NCI-H774 (cell line): ENCODE measurements around the gene CHMP6.
A peak's percentile ranks its signal among the peaks of the same experiment; 100 is the strongest.
"Not testable (repeated sequence)": the region's sequence is repeated elsewhere in the genome, so short reads cannot be mapped to it uniquely, and the experiment has no call there.

Experiments used
- DNase-seq: peaks from one replicate; lab custom pipeline; 2025; lab: John Stamatoyannopoulos, UW

The CHMP6 gene

DNA sequence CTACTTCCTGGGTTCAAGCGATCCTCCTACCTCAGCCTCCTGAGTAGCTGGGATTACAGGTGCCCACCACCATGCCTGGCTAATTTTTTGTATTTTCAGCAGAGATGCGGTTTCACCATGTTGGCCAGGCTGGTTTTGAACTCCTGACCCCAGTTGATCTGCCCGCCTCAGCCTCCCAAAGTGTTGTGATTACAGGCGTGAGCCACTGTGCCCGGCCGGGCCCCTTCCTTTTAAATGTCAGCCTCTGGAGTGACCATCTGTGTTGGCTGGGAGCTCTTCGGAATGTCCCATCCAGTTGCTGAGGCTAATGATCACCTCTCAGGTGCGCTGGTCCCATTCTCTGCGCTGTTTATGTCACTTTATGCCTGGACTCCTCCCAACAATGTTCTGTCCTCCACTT is 38.7 kb downstream of the CHMP6 start:
- not testable (repeated sequence) for DNase-seq

DNA sequence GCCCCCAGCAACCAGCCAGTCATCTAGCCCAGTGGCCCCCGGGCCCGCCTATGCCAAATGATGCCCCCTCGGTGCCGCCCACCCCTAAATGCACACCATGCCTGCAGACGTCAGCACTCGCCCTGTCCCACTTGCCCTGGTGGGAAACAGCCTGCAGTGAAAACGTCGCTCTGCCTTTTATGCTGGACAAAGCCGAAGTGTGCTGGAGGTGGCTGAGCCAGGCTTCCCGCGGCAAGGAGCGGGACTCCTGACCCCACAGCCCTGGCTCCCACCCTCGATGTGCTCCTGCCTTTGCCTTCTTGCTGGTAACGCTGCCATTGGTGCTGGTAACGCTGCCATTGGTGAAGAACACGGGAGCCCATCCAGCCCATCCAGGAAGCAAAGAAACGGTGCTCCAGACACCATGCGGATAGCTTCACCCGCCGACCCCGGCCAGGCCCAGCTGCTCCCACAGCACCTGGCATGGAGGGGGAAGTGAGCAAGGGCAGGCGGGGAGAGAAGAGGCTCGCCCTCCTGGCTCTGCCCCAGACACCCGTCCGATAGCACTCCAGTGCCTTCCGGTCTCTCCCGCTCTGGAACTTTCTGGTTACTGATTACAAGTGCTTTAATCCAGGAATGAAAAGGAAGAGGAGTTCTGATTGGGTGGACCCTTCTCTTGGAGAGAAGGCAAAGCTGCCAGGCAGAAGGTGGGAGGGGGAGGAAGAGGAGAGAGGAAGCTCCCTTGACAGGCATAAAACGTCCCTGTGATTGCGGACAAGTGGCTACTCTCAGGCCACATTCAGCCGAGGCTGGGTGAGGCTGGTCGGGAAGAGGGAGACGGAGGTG is 39.3 kb downstream of the CHMP6 start:
- no peak for DNase-seq

- DNase-seq: no peak
Observed at GRCh38 chr17:81031566-81032550, 40.2 kb downstream of the CHMP6 start.

DNA sequence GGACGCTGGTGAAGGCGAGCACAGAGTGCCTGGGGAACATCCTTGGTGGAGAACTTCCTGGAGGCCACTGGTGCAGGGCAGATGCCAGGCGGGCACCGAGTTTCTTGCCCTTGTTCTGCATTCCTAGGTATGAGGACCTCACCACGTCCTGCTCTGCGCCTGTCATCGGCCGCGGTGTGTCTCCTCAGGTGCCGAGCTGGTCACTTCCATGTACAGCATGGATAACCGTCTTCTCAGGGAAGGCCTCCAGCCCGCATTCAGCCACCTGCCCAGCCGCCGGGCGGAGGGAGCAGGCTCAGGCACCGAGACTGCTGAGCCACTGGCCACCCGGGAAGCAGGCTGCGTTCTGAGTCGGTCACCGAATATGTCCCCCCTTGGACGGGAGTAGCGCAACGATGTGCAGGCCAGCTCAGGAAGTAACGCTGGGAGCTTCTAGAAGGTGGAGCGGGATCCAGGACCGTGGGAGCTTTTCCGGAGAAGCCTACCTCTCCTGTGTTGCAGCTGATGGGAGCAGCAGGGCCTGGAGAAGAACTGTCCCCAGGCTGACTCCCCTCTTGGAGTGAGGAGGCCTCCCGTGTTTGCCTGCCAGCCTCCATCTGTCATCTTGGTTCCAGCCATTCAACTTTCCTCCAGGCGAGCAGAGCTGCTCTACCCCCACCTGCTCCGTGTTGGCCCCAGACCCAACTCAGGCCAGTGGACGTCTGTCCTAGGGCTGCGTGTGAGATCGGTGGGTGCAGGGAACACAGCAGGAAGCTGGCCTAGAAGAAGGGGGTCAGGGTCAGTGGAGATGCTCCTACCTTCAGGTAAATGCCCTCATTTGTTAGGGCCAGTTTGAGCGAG is 41.2 kb downstream of the CHMP6 start:
- no peak for DNase-seq

DNA sequence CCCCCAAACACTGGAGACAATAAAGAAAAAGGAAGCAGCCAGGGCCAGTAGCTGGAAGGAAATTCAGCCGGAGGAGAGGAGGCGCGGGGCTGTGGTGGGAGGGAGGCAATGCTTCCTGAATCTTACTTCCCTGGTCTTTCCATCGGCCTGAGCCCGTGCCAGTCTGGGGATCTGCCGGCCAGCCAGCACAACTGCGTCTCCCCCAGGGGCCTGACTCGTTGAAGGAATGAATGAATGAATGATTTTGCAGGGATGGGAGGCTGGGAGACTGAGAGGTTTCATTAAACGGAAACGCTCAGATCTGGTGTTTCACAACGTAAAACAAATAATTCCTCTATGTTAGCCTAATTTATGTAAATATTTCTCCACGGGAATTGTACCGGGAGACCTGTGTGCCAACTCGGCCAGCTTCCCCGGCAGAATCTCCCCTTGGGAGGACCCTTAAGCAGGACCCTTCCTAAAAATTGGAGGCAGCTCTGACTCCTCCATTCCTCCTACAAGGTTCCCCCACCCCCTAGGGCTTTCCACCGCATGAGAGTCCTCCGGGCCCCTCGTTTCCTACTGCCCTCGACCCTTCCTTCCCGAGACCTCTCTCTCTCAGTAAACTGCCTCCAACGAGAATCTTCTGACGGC is 42.0 kb downstream of the CHMP6 start:
- DNase-seq: no peak

DNA sequence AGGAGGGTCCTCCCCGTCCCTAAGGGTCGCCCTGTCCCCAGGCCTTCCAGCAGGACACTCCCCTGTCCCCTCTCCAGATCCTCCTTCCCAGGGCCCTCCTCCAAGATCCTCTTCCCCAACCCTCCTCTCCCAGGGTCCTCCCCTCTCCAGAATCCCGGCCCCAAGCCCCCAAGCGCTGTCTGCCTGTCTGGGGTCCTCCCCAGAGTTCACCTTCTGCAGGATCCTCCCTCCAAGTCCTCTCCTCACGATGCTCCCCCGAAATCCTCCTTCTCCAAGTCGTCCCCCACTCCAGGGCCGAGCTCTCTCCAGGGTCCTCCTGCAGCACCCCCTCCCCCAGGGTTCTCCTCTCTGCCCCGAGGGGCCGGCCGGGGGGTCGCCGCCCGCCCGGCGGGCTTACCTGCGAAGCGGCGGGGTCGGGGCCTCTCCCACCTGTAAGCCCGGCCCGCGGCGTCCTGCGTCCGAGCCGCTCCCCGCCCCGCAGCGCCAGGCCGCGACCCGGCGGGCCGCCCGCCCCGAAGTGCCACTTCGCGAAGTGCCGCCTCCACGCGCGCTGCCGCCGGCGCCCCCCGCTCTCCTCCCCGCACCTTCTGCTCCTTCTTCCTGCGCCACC is 42.6 kb downstream of the CHMP6 start:
- no peak for DNase-seq

DNA sequence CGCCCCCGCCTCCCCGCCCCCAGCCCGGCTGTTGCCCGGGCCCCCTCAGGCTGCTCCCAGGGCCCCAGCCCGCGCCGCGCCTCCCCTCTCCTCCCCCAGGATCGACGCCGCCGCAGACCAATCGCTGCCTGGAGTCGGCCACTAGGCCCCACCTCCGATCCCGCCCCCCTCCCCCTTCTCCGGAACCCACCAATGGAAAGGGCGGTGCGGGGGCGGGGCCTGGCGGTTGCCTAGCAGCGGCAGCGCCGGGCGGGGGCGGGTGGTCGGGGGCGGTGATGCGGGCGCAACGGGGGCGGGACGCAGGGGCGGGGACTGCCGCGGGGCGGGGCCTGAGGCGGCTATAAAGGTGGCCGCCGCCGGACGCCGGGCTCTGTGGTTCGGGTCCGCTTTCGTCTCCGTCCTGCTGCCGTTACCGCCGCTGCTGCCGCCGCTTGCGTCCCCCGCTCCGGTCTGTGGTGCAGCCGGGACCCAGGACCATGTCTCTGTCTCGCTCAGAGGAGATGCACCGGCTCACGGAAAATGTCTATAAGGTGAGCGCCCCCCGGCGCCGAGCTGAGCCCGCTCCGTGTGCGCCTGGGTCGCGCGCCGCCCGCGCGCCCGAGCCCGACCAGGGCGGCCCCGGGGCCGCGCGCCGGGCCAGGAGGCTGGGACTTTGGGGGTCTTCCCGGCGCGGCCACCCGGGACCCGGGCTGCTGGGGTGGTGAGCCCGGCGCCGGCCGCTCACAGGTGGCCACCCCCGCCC is 43.3 kb downstream of the CHMP6 start, which contains the start of gene BAIAP2:
BAIAP2 (plus strand) TSS at position 373 of the 742 bp plus-strand sequence; CDS start at position 477, 104 bp downstream.
- DNase-seq: peak; percentile 97

GRCh38 chr17:81035521-81036196 is 44.0 kb downstream of the CHMP6 start:
- no peak for DNase-seq

- no peak for DNase-seq
Observed at GRCh38 chr17:81036197-81036941, 44.7 kb downstream of the CHMP6 start.

DNA sequence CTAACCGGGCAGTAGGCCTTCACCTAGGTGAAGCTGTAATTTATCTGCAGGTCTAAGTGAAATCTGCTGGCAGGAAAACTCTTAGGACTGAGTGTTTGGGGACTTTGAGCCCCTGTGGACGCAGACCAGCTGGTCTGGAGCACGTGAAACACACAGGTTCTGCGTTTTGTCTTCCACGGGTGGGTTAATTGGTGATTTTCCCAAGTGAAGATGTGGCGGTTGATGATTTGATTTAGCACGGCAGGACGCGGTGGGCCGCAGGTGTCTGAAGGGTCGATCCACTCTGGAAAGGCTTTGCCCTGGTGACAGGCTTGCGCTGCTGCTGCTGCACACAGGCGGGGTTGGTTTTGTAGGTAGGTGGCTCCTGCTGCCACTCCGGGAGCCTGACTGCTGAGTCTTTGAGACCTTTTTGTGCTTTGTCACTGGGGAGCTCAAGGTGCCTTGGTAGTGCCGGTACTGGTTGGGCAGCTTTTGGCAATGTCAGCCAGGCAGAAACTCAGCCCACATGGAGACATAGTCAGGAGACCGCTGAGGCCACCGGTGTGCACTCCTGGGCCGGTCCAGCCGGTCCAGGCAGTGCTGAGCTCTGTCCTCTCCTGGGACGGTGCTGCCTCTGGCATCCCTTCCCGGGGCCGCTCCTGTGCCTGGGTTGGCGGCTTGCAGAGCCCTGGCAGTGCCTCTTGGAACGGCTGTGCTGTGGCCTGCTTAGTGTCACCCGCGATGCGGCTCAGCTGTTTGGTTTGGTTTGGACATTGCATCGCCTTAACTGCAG is 45.6 kb downstream of the CHMP6 start:
- no peak for DNase-seq

DNA sequence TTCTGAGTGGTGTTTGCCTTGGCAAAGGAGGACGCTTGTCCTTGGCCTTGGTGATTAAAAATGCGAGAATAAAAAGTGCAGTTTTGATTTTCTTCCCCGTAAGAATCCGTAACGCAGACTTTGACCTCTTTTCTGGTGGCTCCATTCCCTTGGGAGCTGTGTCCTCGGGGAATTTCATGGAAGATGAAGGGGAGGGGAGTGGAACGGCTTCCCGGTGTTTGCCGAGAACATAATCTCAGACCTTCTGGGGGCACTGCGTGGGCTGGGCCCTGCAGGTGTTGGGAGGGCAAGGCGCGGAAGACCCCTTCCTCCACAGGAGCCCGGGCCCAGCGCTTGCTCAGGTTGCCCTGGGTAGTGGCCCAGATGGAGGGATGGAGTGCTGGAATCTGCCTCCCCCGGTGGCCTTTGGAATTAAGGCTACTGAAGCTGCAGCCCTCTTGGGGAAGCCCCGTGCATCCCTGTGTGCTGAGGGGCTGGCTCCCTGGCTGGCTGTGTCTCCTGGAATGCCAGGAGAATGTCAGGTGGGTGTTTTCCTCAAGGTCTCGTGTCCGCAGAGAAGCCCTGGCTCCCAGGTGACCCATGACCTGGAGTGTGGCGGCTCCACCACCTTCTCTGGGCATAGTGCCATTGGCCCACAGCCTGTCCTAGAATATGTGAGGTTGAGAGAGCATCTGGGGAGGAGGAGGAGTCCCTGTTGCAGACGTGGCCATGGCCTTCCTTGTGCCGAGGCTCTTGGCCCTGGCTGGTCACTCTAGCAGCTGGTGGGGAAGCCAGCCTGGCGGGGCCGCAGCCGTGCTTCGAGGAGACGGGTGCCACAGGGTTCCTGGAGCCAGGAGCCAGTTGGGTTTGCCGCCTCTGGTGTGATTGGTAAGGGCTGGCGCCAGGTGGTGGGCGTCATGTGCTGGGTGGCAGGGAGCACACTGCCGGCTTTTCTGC is 46.4 kb downstream of the CHMP6 start:
- no peak for DNase-seq

DNA sequence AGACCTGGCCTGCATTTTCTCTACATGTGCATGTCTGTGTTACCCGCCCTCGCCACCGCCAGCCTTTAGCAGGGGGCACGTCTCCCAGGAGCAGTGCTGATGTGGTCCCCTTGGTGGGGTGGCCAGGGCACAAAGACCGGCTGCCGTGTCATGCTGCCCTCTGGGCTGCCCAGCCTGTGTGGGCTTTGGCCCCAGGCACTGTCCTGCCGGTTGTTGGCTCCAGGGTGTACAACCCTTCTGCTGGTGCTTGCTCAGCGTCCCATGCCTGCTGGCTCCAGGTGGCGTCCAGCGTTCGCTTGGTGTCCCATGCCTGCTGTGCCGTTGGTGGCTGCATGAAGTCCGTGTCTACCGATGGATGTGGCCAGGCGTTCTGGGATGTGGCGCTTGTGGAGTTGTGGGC is 47.5 kb downstream of the CHMP6 start:
- DNase-seq: no peak

- no peak for DNase-seq
Observed at GRCh38 chr17:81039854-81040758, 48.5 kb downstream of the CHMP6 start.

- no peak for DNase-seq
Observed at GRCh38 chr17:81040791-81041337, 49.2 kb downstream of the CHMP6 start.

- DNase-seq: no peak
Observed at GRCh38 chr17:81042606-81043005, 51.0 kb downstream of the CHMP6 start.

DNA sequence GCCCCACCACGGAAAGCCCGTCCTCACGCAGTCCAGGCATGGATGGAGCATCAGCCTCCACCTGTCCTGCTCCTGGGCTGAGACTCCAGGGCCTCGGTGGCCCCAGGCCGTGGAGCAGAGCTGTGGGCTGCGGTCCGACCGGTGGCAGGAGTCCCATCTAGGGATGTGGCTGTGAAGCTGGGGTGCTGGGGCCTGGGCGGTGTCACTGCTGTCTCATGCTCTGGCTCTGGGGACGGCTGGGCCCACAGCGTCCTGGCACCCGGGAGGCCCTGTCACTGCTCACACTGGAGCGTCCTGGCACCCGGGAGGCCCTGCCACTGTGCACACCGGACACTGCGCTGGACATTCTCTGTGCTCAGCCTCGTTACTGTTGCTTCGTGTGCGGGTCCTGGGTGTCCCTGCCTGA is 51.7 kb downstream of the CHMP6 start:
- DNase-seq: no peak
